ENCODE measurements around the gene LSM3. TPM values are rescaled to one million over a fixed set of nuclear protein-coding genes. Genes with fewer than 3 reads are reported as not detected.

LSM3 gene
- total RNA-seq, 4 donors from 2014 or later = 10.0 to 14.1 (median 11.9) TPM

DNA sequence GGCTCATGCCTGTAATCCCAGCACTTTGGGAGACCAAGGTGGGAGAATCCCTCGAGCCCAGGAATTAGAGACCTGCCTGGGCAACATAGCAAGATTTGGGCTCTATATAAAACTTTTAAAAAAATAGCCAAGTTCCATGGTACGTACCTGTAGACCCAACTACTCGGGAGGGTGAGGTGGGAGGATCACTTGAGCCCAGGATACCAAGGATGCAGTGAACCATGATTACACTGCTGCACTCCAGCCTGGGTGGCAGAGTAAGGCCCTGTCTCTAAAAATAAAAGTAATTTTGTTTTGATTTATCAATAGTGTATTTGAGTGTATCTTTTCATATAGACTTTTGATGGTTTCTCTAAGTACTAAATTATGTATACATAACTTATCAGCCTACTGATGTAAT is 63.1 kb downstream of the LSM3 start:
- Histone ChIP-seq H3K4me1 (no peaks in the 10 kb centered on the region), H3K9me3 (no peaks in the 10 kb centered on the region), H3K27me3 (no peaks in the 10 kb centered on the region), H3K4me3 (no peak overlapping the region), H3K36me3 (no peaks in the 10 kb centered on the region), H3K27ac (no peak overlapping the region)
- TF ChIP-seq POLR2A (IDR thresholded peaks at IDR 0.05) = no peak
- TF ChIP-seq, protein P1, sequence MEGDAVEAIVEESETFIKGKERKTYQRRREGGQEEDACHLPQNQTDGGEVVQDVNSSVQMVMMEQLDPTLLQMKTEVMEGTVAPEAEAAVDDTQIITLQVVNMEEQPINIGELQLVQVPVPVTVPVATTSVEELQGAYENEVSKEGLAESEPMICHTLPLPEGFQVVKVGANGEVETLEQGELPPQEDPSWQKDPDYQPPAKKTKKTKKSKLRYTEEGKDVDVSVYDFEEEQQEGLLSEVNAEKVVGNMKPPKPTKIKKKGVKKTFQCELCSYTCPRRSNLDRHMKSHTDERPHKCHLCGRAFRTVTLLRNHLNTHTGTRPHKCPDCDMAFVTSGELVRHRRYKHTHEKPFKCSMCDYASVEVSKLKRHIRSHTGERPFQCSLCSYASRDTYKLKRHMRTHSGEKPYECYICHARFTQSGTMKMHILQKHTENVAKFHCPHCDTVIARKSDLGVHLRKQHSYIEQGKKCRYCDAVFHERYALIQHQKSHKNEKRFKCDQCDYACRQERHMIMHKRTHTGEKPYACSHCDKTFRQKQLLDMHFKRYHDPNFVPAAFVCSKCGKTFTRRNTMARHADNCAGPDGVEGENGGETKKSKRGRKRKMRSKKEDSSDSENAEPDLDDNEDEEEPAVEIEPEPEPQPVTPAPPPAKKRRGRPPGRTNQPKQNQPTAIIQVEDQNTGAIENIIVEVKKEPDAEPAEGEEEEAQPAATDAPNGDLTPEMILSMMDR (IDR thresholded peaks at IDR 0.05) = no peak
- no peak for DNase-seq
- intact Hi-C loops (cut with DNase I; ENCODE audit: low total_unique reads) = no loop called here

DNA sequence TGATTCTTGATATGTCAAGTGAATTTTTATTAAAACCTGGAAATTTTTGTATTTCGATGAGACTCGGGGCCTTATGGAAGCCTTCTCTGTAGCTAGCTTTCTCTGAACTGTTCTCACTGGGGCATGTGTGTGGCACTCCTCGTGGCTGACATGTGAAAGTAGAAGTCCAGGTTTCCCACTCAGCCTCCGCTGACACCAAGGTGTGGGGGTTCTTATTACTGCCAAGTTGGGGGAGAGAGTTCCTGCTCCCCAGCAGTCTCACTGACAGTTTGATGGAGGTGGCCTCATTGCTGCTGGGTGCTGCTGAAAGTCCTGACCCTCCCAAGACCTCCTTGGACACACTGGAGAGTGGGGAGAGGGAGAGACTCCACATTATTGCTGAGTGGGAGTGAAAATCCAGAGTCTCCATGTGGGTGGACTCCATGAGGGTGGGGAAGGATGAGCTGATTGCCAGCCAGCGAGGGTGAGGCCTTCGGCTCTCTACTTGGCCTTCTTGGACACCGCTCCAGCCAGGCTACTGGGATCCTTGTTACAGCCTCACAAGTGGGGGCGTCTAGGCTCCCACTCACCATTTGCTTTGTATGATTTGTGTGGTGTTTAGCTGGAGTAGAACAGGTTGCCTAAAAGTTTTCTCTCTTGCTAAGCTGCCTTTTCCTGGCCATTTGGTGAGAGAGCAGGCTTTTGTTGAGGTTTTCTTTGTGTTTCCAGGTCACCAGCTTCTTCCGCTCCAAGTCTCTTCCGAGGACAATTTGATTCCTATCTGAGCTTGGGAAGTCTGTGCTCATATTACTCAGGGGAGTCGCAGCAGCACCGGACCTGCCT is 64.1 kb downstream of the LSM3 start:
- no peak overlapping the region for H3K27ac ChIP-seq
- no peaks in the 10 kb centered on the region for H3K27me3 ChIP-seq
- no peak for TF ChIP-seq POLR2A (IDR thresholded peaks at IDR 0.05)
- TF ChIP-seq, protein P1 (IDR thresholded peaks at IDR 0.05) = no peak
- H3K4me1 ChIP-seq = no peaks in the 10 kb centered on the region
- intact Hi-C loops (cut with DNase I; ENCODE audit: low total_unique reads) = no loop called here
- no peak overlapping the region for H3K4me3 ChIP-seq
- no peaks in the 10 kb centered on the region for H3K36me3 ChIP-seq
- no peak for DNase-seq
- no peaks in the 10 kb centered on the region for H3K9me3 ChIP-seq

DNA sequence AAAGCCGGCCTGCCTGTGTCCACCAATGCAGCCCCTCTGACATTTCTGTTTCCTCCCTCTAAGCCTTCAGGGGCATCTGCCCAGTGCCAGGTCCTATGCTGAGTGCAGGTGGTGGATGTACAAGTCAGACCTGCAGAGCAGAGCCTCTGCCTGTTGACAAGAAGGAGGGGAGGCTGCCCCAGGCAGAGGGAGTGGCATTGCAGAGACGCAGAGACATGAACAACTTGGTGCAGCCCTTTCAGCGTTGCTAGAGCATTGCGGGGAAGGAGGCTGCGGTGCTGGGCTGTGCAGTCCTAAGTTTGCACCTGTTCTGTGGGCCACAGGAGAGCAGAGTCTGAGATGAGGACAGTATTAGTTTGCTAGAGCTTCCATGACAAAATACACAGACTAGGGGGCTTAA is 65.2 kb downstream of the LSM3 start:
- Histone ChIP-seq H3K4me1 (no peaks in the 10 kb centered on the region), H3K4me3 (no peak overlapping the region), H3K27me3 (no peaks in the 10 kb centered on the region), H3K36me3 (no peaks in the 10 kb centered on the region), H3K9me3 (no peaks in the 10 kb centered on the region), H3K27ac (no peak overlapping the region)
- DNase-seq = no peak
- intact Hi-C loops (cut with DNase I; ENCODE audit: low total_unique reads) = no loop called here
- TF ChIP-seq POLR2A (IDR thresholded peaks at IDR 0.05) = no peak
- TF ChIP-seq, protein P1 (IDR thresholded peaks at IDR 0.05) = no peak

DNA sequence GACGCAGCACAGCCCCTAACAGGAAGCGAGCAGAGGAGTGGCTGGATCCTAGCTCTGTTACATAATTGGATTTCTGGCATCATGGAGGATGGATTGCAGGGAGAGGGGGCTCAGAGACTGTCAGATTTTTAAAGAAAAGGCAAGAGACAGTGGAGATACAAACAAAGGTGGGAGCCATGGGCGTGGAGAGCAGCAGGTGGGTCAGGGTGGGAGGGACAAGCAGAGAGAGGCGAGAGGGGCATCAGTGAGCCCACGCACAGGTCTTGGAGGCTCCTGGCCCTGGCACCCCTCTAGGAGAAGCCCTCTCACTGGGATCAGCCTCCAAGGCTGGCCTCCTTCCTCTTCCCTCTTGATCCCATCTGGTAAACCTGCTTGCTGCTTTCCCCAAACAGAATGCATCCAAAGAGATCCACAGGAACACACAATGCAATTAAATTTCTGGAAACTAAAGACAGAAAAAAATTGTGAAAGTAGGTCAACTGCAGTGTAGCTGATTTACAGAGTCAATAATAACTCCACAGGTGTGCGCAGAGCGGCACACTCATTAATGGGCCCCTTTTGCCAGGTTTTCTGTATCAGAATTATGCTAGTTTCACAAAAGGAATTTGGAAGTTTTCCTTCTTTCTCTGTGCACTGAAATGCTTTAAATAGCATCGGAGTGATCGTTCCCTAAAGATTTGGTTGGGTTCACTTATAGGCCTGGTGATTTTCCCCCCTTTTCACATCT is 66.1 kb downstream of the LSM3 start:
- Histone ChIP-seq H3K36me3 (no peaks in the 10 kb centered on the region), H3K4me1 (no peaks in the 10 kb centered on the region), H3K9me3 (no peaks in the 10 kb centered on the region), H3K27me3 (no peaks in the 10 kb centered on the region), H3K4me3 (no peak overlapping the region), H3K27ac (no peak overlapping the region)
- DNase-seq = no peak
- intact Hi-C loops (cut with DNase I; ENCODE audit: low total_unique reads) = no loop called here
- no peak for TF ChIP-seq POLR2A (IDR thresholded peaks at IDR 0.05)
- TF ChIP-seq, protein P1 (IDR thresholded peaks at IDR 0.05) = no peak

DNA sequence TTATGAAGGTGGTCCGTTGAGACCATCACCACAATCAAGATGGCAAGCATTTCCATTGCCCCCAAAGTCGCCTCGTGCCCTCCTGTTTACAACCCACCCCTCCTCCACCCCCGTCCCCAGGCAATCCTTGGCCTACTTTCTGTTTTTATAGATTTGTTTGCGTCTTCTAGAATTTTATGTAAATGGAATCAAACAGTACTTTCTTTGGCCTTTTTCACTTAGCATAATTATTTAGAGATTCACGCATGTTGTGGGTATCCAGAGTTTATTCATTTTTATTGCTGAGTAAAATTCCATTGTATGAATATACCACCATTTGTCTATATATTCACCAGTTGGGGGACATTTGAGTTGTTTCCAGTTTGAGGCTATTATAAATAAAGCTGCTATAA is 66.6 kb downstream of the LSM3 start:
- DNase-seq = no peak
- TF ChIP-seq, protein P1 (IDR thresholded peaks at IDR 0.05) = no peak
- TF ChIP-seq POLR2A (IDR thresholded peaks at IDR 0.05) = no peak
- Histone ChIP-seq H3K4me3 (no peak overlapping the region), H3K27ac (no peak overlapping the region), H3K9me3 (no peaks in the 10 kb centered on the region), H3K4me1 (no peaks in the 10 kb centered on the region), H3K27me3 (no peaks in the 10 kb centered on the region), H3K36me3 (no peaks in the 10 kb centered on the region)
- intact Hi-C loops (cut with DNase I; ENCODE audit: low total_unique reads) = no loop called here
